Transverse colon (tissue), 4 donors: Measurements from ENCODE around the gene TOP1. TPM values are rescaled to one million over a fixed set of nuclear protein-coding genes. Genes with fewer than 3 reads are reported as not detected.

Source experiments
- DNase-seq: peaks from one replicate; pipeline ENCODE4 v3.0.0-alpha.2; 2019
- H3K27ac ChIP-seq, 4 donors: fragments of 200-600 bp; sonication (generic); 2 replicates each; pipeline ENCODE4 v1.5.1; 2016 to 2018; ENCODE audit warnings: inconsistent platforms in 4 of 4
- H3K27me3 ChIP-seq: fragments of 200-600 bp; sonication (generic); 2 replicates; pipeline ENCODE4 v1.5.1; 2017; ENCODE audit warnings: inconsistent platforms
- H3K36me3 ChIP-seq, 4 donors: fragments of 200-600 bp; sonication (generic); 2 replicates each; pipeline ENCODE4 v1.5.1; 2017 to 2019; ENCODE audit warnings: inconsistent platforms in 4 of 4
- H3K4me1 ChIP-seq, 4 donors: fragments of 200-600 bp; sonication (generic); 2 replicates each; pipeline ENCODE4 v1.5.1; 2017 to 2020; ENCODE audit warnings: inconsistent platforms in 4 of 4
- H3K4me3 ChIP-seq, 4 donors: fragments of 200-600 bp; sonication (generic); 1 replicate in 1 of 4; 2 replicates in 3 of 4; pipeline versions ENCODE4 v1.5.1 to v1.6.1; 2017 to 2019; ENCODE audit warnings: inconsistent platforms in 4 of 4
- H3K9me3 ChIP-seq, 2 donors: fragments of 200-600 bp; sonication (generic); 2 replicates each; pipeline ENCODE4 v1.5.1; 2017 to 2019; ENCODE audit warnings: inconsistent platforms in 2 of 2
- EP300 ChIP-seq: sonication (generic); formaldehyde crosslinking; IDR thresholded peaks from one replicate; pipeline ENCODE4 v1.6.1; 2017; ENCODE audit warnings: antibody characterized with exemption, low read depth
- POLR2A ChIP-seq: fragments of 450-650 bp; IDR thresholded peaks from one replicate; pipeline ENCODE4 v1.6.1; 2016; ENCODE audit warnings: antibody characterized with exemption, mild to moderate bottlenecking, moderate library complexity
- POLR2AphosphoS5 ChIP-seq, 3 donors: sonication (generic); formaldehyde crosslinking; IDR thresholded peaks; one replicate each; pipeline ENCODE4 v1.6.1; 2016; ENCODE audit warnings: antibody characterized with exemption in 3 of 3
- WGBS, 2 donors: methylation state at CpG; one replicate each; pipeline ENCODE4 v1.1.5; 2018; ENCODE audit warnings: low coverage in 1 of 2; 5-methylcytosine and 5-hydroxymethylcytosine counted together
- in situ Hi-C, 4 donors: fragments of 200-750 bp; cut with MboI; loops; one replicate each; pipeline versions ENCODE4 v1.15.0 to v1.15.1; 2017; ENCODE audit warnings: low sequenced_read_pairs in 3 of 4, low pct_ligation_motif_present in 1 of 4, low pct_unique_long_range_greater_than_20kb in 1 of 4
- intact Hi-C: fragments of 100-400 bp; cut with DNase I; formaldehyde crosslinking; loops from one replicate; pipeline ENCODE4 v1.15.1; 2023; ENCODE audit warnings: low total_unique reads
- total RNA-seq, 4 donors: library from RNA; depleted of rRNA; stranded (reverse); fragments of >200 nt; gene quantifications; one replicate each; pipeline ENCODE4 v1.1.0, GENCODE V29; 2016
- TF ChIP-seq, protein P1 (sequence below), 5 experiments: fragments of 200-600 bp in 3 of 5; fragments of 450-650 bp in 2 of 5; sonication (generic) in 3 of 5; IDR thresholded peaks; 1 replicate in 2 of 5; 2 replicates in 3 of 5; pipeline ENCODE4 v1.5.1; 2016 to 2017; ENCODE audit warnings: antibody characterized with exemption in 5 of 5, inconsistent platforms in 3 of 5, mild to moderate bottlenecking in 2 of 5, moderate library complexity in 1 of 5

TOP1 gene
- total RNA-seq, 4 donors from 2014 or later, result 29.6 to 52.3 (median 36.9) TPM

DNA sequence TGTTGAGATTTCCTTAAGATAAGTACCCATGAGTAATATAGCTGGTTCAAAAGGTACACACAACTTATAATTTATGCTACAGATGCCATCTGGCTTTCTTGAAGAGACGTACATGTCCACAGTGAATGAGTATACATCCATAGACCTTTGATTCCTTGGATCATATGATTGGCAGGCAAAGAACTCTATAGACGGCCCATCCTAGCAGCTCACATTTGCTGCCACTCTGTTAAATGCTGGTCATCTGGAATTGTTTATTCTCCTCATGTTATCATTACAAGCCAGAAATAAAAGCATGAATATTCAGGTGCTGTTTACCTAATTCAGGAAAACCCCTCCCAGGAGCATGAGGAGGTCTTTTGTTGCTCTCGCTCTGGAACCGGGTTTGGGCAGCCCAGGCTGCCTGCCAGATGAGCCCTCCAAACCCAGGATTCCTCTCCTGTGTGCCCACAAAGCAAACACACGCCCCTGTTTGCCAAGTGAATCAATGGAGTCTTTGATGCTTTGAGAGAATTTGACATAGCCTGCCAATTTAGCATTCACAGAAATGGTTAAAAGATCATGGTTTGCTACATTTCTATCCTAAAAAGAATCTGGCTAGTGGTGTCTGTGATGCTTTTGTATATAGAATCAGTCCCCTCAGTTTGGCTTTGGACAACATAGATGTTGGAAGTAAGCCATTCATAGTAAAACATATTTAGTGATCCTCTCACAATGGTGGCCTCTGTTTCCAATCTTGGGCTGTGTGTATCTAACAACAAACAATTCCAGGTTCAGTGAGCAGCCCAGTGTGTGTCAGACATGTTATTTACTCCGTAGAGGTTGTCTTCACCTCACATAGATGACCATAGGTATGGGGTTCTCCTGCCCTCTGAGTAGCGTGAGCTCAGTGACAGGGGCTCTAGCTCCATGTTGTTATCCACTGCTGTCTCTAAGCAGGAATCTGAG is 91.3 kb downstream of the TOP1 start:
- H3K27ac ChIP-seq, result peak overlapping the region; percentile 12 to 49 (median 26)
- H3K36me3 ChIP-seq, result peaks cover 0 to 73% (median 30%) of the 10 kb centered on the region in 4 donors
- in situ Hi-C loops (loop anchor here in 1 of 4 donors (25.0 kb wide), 1 partner anchor 383 kb away; no protein-coding TSS in a partner anchor), intact Hi-C loops (no loop called here)
- TF ChIP-seq, protein P1, sequence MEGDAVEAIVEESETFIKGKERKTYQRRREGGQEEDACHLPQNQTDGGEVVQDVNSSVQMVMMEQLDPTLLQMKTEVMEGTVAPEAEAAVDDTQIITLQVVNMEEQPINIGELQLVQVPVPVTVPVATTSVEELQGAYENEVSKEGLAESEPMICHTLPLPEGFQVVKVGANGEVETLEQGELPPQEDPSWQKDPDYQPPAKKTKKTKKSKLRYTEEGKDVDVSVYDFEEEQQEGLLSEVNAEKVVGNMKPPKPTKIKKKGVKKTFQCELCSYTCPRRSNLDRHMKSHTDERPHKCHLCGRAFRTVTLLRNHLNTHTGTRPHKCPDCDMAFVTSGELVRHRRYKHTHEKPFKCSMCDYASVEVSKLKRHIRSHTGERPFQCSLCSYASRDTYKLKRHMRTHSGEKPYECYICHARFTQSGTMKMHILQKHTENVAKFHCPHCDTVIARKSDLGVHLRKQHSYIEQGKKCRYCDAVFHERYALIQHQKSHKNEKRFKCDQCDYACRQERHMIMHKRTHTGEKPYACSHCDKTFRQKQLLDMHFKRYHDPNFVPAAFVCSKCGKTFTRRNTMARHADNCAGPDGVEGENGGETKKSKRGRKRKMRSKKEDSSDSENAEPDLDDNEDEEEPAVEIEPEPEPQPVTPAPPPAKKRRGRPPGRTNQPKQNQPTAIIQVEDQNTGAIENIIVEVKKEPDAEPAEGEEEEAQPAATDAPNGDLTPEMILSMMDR (IDR thresholded peaks at IDR 0.05), result no peak
- TF ChIP-seq POLR2A (no peak), POLR2AphosphoS5 (IDR thresholded peaks at IDR 0.05) (no peak), EP300 (no peak)
- H3K4me3 ChIP-seq, result no peak overlapping the region
- no peaks in the 10 kb centered on the region for H3K27me3 ChIP-seq
- DNase-seq, result no peak
- 44 to 58% methylated on average over 2 to 7 of the region's 7 CpGs for WGBS, 2 donors
- no peaks in the 10 kb centered on the region for H3K9me3 ChIP-seq
- peaks cover 0 to 3% (median 3%) of the 10 kb centered on the region in 4 donors for H3K4me1 ChIP-seq

DNA sequence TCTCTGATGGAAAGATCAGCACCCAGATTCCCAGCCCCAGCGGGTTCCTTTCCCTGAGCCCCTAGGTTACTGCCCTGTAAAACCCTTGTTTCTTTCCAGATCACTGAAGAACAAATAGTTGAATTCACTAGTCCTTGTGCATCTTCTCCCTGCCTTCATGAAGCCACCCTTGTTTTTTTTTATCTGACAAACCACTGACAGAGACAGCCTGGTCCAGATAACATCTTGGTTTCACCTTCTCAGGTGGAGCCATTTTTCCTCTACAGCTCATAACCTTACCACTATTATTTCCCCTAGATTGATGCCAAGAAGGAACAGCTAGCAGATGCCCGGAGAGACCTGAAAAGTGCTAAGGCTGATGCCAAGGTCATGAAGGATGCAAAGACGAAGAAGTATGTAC is 92.8 kb downstream of the TOP1 start:
- no peak for DNase-seq
- TF ChIP-seq, protein P1 (IDR thresholded peaks at IDR 0.05), result no peak
- TF ChIP-seq POLR2A (no peak), POLR2AphosphoS5 (IDR thresholded peaks at IDR 0.05) (no peak), EP300 (no peak)
- Histone ChIP-seq H3K27ac (no peak overlapping the region), H3K27me3 (no peaks in the 10 kb centered on the region), H3K4me3 (no peak overlapping the region), H3K36me3 (peaks cover 0 to 63% (median 23%) of the 10 kb centered on the region in 4 donors), H3K4me1 (peaks cover 0 to 8% (median 5%) of the 10 kb centered on the region in 4 donors), H3K9me3 (no peaks in the 10 kb centered on the region)
- WGBS, 2 donors, result 92% methylated on average over 3 of the region's 3 CpGs; no CpG with 5 or more reads in 1 of the 2 donors
- in situ Hi-C loops, result loop anchor here in 1 of 4 donors (25.0 kb wide), 1 partner anchor 384 kb away; no protein-coding TSS in a partner anchor
- intact Hi-C loops, result no loop called here

DNA sequence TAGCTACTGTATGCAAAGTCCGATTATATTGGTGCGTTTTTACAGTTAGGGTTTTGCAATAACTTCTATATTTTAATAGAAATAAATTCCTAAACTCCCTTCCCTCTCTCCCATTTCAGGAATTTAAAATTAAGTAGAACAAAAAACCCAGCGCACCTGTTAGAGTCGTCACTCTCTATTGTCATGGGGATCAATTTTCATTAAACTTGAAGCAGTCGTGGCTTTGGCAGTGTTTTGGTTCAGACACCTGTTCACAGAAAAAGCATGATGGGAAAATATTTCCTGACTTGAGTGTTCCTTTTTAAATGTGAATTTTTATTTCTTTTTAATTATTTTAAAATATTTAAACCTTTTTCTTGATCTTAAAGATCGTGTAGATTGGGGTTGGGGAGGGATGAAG is 95.0 kb downstream of the TOP1 start:
- Histone ChIP-seq H3K4me3 (no peak overlapping the region), H3K27ac (peak overlapping the region in 2 of 4 donors; percentile 67 to 72), H3K4me1 (peaks cover 0 to 8% (median 5%) of the 10 kb centered on the region in 4 donors), H3K36me3 (peaks cover 0 to 43% (median 15%) of the 10 kb centered on the region in 4 donors), H3K27me3 (no peaks in the 10 kb centered on the region), H3K9me3 (no peaks in the 10 kb centered on the region)
- 85 to 91% methylated on average over 6 of the region's 6 CpGs for WGBS, 2 donors
- intact Hi-C loops, result no loop called here
- TF ChIP-seq POLR2A, result no peak
- TF ChIP-seq POLR2AphosphoS5 (IDR thresholded peaks at IDR 0.05), result no peak
- no peak for TF ChIP-seq EP300
- TF ChIP-seq, protein P1 (IDR thresholded peaks at IDR 0.05), result no peak
- DNase-seq, result no peak
- in situ Hi-C loops, result loop anchor here in 1 of 4 donors (25.0 kb wide), 1 partner anchor 386 kb away; no protein-coding TSS in a partner anchor

DNA sequence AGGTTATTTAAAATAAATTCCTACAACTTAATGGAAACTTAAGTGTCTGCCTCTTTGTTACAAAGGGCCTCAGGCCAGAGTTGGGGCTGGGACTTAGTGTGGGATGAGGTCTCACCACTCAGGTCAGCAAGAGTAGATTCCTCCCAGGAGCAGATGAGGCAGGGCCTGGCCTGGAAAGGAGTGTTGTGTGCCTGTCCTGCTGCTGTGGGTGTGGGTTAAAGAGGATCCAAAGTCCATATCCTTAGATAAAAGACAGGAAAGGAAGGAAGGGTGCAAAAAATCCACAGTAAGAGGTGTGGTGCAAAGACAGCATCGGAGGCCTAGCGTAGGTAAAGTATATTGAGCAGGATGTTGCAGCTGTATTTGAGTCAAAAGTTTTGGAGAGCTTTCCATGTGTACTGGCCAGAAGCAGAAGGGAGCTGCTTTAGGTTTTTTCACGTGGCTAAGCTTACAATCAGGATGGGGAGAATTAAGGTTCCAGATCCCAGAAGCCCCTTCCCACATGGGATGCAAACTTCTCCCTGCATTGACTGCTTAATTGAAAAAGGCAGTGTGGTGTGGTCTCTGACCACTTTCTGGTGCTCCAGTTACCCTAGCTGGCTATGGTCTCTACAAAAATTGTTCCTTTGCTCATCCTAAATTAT is 96.0 kb downstream of the TOP1 start:
- peak; percentile 64 for DNase-seq
- Histone ChIP-seq H3K36me3 (peaks cover 0 to 34% (median 12%) of the 10 kb centered on the region in 4 donors), H3K4me3 (no peak overlapping the region), H3K27me3 (no peaks in the 10 kb centered on the region), H3K27ac (peak overlapping the region; percentile 57 to 73 (median 70)), H3K9me3 (no peaks in the 10 kb centered on the region), H3K4me1 (peaks cover 0 to 8% (median 5%) of the 10 kb centered on the region in 4 donors)
- in situ Hi-C loops (loop anchor here in 1 of 4 donors (25.0 kb wide), 1 partner anchor 387 kb away; no protein-coding TSS in a partner anchor), intact Hi-C loops (no loop called here)
- TF ChIP-seq EP300 (no peak), POLR2AphosphoS5 (IDR thresholded peaks at IDR 0.05) (peak in 2 of 3 donors; percentile 36 to 43)
- WGBS, 2 donors, result 43 to 51% methylated on average over 3 of the region's 3 CpGs
